Fibroblast of villous mesenchyme (primary cell): ENCODE measurements around the gene ARHGAP21. TPM values are rescaled to one million over a fixed set of nuclear protein-coding genes. Genes with fewer than 3 reads are reported as not detected.

ENCODE experiments used
- DNase-seq: peaks from one replicate; pipeline ENCODE4 v3.0.0-alpha.2; 2010; ENCODE audit warnings: low read depth
- H3K4me3 ChIP-seq: 2 replicates; pipeline ENCODE4 v1.5.1; 2011; ENCODE audit warnings: low read depth, mild to moderate bottlenecking, low read length
- total RNA-seq: library from RNA; depleted of rRNA; stranded (reverse); fragments of >200 nt; gene quantifications from 2 replicates; pipeline ENCODE4 v1.2.3, GENCODE V29; 2012
- TF ChIP-seq, protein P1 (sequence below): IDR thresholded peaks from 2 replicates; pipeline ENCODE4 v1.5.1; 2012; ENCODE audit warnings: low read depth, mild to moderate bottlenecking, low read length; ENCODE audit not compliant: insufficient read depth

ARHGAP21 gene
- total RNA-seq, 1 donor: 136 TPM

DNA sequence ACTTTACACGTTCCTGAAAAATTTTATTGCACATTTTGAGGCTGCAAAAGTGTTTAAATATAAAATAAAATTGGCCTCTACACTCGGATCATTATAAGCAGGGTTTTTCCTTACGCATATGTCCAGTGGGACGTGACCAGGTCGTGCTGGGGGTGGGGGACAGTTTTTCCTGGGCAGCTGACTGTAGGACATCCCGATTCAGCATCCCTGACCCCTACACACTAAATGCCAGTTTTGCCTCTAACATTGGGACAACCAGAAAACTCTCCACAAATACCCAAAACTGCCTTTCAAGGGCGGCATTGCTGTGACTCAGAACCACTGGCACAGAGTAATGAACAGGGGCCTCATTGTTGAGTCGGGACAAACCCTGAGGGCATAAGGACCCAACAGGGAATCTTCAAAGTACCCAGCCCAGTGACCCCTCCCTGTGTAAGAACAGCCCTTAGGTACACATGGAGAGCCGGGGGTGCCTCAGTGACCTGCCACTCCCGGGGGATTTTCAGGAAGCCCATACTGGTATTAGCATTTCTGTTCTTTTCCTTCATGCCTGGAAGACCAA, 170.6 kb downstream of the ARHGAP21 start:
- no peak overlapping the region for H3K4me3 ChIP-seq
- DNase-seq: no peak
- TF ChIP-seq, protein P1, sequence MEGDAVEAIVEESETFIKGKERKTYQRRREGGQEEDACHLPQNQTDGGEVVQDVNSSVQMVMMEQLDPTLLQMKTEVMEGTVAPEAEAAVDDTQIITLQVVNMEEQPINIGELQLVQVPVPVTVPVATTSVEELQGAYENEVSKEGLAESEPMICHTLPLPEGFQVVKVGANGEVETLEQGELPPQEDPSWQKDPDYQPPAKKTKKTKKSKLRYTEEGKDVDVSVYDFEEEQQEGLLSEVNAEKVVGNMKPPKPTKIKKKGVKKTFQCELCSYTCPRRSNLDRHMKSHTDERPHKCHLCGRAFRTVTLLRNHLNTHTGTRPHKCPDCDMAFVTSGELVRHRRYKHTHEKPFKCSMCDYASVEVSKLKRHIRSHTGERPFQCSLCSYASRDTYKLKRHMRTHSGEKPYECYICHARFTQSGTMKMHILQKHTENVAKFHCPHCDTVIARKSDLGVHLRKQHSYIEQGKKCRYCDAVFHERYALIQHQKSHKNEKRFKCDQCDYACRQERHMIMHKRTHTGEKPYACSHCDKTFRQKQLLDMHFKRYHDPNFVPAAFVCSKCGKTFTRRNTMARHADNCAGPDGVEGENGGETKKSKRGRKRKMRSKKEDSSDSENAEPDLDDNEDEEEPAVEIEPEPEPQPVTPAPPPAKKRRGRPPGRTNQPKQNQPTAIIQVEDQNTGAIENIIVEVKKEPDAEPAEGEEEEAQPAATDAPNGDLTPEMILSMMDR: no peak

- H3K4me3 ChIP-seq: no peak overlapping the region
- DNase-seq: no peak
- TF ChIP-seq, protein P1: peak; percentile 36
These were observed 171.2 kb downstream of the ARHGAP21 start for GRCh38 chr10:24552346-24553016.

- DNase-seq: no peak
- TF ChIP-seq, protein P1: no peak
- no peak overlapping the region for H3K4me3 ChIP-seq
These were observed 172.5 kb downstream of the ARHGAP21 start for GRCh38 chr10:24551161-24551560.

DNA sequence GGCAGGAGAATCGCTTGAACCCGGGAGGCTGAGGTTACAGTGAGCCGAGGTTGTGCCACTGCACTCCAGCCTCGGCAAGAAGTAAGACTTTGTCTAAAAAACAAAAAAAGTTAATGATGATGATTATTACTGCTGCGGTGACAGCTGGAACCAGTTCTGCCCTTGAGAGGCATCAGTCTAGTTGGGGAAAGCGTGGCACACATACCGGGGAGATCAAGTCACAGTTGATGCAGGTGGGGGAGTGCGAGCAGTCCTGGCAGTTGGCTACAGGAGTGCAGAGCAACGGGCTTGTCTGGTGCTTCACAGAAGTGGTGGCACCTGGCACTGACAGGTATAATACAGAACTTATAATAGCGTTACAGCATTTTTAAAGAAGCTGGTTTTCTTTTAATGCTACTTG, 173.0 kb downstream of the ARHGAP21 start:
- DNase-seq: no peak
- TF ChIP-seq, protein P1: no peak
- H3K4me3 ChIP-seq: no peak overlapping the region

- H3K4me3 ChIP-seq: no peak overlapping the region
- no peak for DNase-seq
- TF ChIP-seq, protein P1: no peak
These were observed 178.1 kb downstream of the ARHGAP21 start for GRCh38 chr10:24545585-24545984.

DNA sequence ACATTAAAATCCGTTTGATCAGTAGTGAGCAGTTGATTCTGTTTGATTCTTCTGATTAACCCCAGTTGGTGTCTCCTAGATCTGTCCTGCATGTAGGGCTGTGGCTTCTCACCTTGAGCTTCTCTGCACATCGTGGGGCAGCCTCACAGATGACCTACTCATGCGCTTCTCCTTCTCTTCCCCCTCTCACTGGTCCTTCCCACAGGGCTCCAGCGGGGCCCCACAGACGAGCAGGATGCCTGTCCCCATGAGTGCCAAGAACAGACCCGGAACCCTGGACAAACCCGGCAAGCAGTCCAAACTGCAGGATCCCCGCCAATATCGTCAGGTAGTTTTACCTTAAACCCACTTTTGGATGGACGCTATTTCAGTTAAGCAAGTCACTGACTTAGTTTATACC, 178.9 kb downstream of the ARHGAP21 start:
- H3K4me3 ChIP-seq: no peak overlapping the region
- TF ChIP-seq, protein P1: no peak
- DNase-seq: no peak
